ENCODE data around the gene NEK3.
"Not testable (repeated sequence)": the region's sequence is repeated elsewhere in the genome, so short reads cannot be mapped to it uniquely, and the experiment has no call there.

The NEK3 gene

DNA sequence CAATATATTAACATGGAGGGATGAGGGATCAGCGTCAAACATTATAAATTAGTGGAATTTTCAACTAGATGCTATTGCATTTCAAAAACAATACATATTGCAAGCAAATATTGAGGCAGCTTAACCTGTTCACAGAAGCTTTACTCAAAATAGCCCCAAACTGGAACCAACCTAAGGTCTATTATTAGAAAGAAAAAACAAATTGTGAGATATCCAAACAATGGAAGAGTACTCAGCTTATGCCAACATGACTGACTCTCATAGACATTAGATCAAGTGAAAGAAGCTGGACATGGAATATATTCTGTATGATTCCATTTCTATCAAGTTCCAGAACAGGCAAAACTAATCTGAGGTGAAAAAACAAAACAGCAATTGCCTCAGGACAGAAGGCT lies 27.6 kb upstream of the NEK3 start:
- no peaks in the 10 kb centered on the region for H3K27me3 Mint-ChIP-seq (ENCODE audit: low read depth)
- no peak overlapping the region for H3K4me3 Mint-ChIP-seq
- no peaks in the 10 kb centered on the region for H3K9me3 Mint-ChIP-seq
- peaks cover 14% of the 10 kb centered on the region for H3K4me1 Mint-ChIP-seq (ENCODE audit: low read depth)
- DNase-seq (ENCODE audit: low spot score) = no peak
- no peak overlapping the region for H3K27ac Mint-ChIP-seq
- peaks cover 15% of the 10 kb centered on the region for H3K36me3 Mint-ChIP-seq (ENCODE audit: low read depth)

DNA sequence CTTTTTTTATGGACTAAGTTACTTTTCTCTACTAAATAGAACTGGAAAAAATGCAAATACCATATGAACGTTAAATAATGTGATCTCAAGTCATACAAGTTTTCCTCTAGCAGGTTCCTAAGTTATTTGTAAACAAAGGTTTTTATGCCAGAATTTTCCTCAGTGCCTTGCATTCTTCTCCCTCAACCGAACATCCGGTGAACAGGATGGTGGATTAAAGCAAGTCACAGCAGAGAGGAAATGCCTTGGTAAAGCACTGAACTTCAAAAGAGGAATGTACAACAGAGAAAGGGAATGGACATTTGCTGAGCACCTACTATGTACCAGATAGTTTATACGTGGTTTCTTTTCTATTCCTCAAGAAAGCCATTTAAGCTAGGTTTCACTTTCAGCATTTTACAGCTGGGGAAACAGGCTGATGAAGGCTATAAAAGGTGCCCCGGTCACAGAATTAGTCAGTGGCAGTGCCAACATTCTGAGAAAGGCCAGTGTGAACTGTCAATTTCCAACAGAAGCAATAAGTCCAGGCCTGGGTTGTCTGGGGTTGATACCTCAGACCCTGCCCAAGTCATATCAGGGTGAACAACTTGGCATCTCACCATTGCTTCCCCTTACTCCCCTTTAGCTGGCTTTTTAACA lies 22.0 kb upstream of the NEK3 start:
- not testable (repeated sequence) for H3K9me3 Mint-ChIP-seq; H3K4me3 Mint-ChIP-seq; H3K27ac Mint-ChIP-seq; H3K4me1 Mint-ChIP-seq (ENCODE audit: low read depth); DNase-seq (ENCODE audit: low spot score); H3K27me3 Mint-ChIP-seq (ENCODE audit: low read depth)
- peaks cover 25% of the 10 kb centered on the region for H3K36me3 Mint-ChIP-seq (ENCODE audit: low read depth)

DNA sequence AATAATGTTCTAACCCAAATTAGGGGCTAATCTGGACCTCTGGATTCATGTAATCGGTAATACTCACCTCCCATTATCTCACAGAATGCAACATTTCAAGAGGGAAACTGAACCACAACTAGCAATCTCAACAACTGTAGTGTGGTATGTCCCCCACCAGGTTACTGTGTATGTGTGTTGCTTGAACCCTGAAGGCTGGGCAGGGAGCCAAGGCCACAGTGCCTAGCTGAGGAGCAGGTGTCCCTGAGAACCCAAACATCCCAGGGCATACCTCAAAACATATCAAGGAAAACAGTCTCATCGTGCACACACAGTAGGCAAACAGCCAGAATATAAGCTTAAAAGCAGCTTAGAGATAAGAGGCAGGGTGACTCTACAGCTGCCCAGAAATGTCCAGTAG lies 20.5 kb upstream of the NEK3 start:
- DNase-seq (ENCODE audit: low spot score) = no peak
- H3K4me1 Mint-ChIP-seq (ENCODE audit: low read depth) = no peaks in the 10 kb centered on the region
- H3K4me3 Mint-ChIP-seq = no peak overlapping the region
- peaks cover 27% of the 10 kb centered on the region for H3K36me3 Mint-ChIP-seq (ENCODE audit: low read depth)
- no peaks in the 10 kb centered on the region for H3K27me3 Mint-ChIP-seq (ENCODE audit: low read depth)
- H3K27ac Mint-ChIP-seq = no peak overlapping the region
- no peaks in the 10 kb centered on the region for H3K9me3 Mint-ChIP-seq

- no peaks in the 10 kb centered on the region for H3K9me3 Mint-ChIP-seq
- H3K27me3 Mint-ChIP-seq (ENCODE audit: low read depth) = no peaks in the 10 kb centered on the region
- DNase-seq (ENCODE audit: low spot score) = no peak
- peaks cover 31% of the 10 kb centered on the region for H3K36me3 Mint-ChIP-seq (ENCODE audit: low read depth)
- H3K27ac Mint-ChIP-seq = no peak overlapping the region
- no peak overlapping the region for H3K4me3 Mint-ChIP-seq
- peaks cover 5% of the 10 kb centered on the region for H3K4me1 Mint-ChIP-seq (ENCODE audit: low read depth)
Observed at GRCh38 chr13:52177276-52177675, 17.9 kb upstream of the NEK3 start.

- not testable (repeated sequence) for DNase-seq (ENCODE audit: low spot score); H3K4me1 Mint-ChIP-seq (ENCODE audit: low read depth); H3K27ac Mint-ChIP-seq; H3K27me3 Mint-ChIP-seq (ENCODE audit: low read depth); H3K4me3 Mint-ChIP-seq; H3K9me3 Mint-ChIP-seq
- peaks cover 25% of the 10 kb centered on the region for H3K36me3 Mint-ChIP-seq (ENCODE audit: low read depth)
Observed at GRCh38 chr13:52173970-52174369, 14.6 kb upstream of the NEK3 start.

DNA sequence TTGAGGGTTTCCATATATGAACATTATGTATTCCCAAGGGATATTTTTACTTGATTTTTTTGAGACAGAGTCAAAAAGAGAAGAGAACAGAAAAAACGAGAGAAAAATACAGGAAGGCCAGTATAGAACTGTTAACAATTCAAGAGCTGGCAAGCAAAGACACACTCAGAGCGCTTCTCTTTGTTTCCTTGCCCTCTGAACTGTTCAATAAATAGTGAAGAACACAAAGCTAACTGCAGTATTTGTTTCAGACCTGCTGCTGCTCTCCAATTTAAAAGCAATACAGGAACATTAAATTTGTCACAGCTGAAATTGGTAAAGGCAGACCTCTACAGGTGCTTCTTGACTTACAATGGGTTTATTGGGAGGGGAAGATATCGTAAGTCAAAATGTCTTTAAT lies 14.0 kb upstream of the NEK3 start:
- Mint-ChIP-seq H3K27ac (no peak overlapping the region), H3K4me1 (ENCODE audit: low read depth) (peaks cover 5% of the 10 kb centered on the region)

DNA sequence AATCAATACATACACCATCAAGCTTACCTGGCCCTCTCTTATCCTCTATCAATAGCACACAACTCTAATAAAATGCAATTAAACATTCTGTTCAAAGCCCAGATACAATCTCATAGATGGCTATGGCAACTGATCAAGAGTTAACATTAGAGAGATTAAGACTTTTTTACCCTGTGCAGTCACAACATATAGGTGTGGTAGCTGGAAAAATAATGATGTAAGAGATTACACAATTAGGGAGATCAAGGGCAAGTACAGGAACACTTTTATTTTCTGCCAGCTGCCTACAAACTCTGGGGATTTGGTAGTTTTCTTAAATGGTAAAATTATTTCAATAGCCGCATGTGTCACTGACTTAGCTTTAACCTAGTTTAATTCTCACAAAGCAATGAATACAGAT lies 12.3 kb upstream of the NEK3 start:
- DNase-seq (ENCODE audit: low spot score); H3K27ac Mint-ChIP-seq: not testable (repeated sequence)
- H3K36me3 Mint-ChIP-seq (ENCODE audit: low read depth) = peaks cover 27% of the 10 kb centered on the region

More for the DNA sequence above, 14.0 kb upstream of the NEK3 start:
- H3K4me3 Mint-ChIP-seq = no peak overlapping the region
- peaks cover 25% of the 10 kb centered on the region for H3K36me3 Mint-ChIP-seq (ENCODE audit: low read depth)
- DNase-seq (ENCODE audit: low spot score) = no peak
- H3K27me3 Mint-ChIP-seq (ENCODE audit: low read depth) = no peaks in the 10 kb centered on the region
- no peaks in the 10 kb centered on the region for H3K9me3 Mint-ChIP-seq

GRCh38 chr13:52170828-52171391 lies 11.5 kb upstream of the NEK3 start:
- not testable (repeated sequence) for DNase-seq (ENCODE audit: low spot score); H3K27me3 Mint-ChIP-seq (ENCODE audit: low read depth); H3K4me3 Mint-ChIP-seq; H3K9me3 Mint-ChIP-seq; H3K4me1 Mint-ChIP-seq (ENCODE audit: low read depth); H3K27ac Mint-ChIP-seq
- peaks cover 30% of the 10 kb centered on the region for H3K36me3 Mint-ChIP-seq (ENCODE audit: low read depth)

More for the DNA sequence above, 12.3 kb upstream of the NEK3 start:
- H3K4me3 Mint-ChIP-seq; H3K4me1 Mint-ChIP-seq (ENCODE audit: low read depth); H3K9me3 Mint-ChIP-seq; H3K27me3 Mint-ChIP-seq (ENCODE audit: low read depth): not testable (repeated sequence)

DNA sequence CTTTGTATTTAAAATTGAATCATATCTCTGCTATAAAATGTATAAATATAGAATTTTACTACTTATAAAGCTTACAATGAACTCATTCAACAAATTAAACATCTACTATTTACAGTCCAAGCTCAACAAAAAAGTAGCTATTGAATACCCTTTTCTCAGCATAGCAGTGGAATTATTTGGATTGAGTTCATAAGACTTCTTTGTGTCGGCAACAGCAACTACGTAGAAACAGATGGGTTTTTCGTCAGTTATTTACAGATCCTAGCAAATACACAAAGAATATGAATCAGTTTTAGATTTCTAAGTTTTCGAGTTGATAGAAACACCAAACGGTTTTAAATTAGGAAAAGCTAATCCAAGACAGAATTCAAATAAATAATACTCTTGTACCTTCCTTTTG lies 10.4 kb upstream of the NEK3 start:
- Mint-ChIP-seq H3K27ac (no peak overlapping the region), H3K9me3 (no peaks in the 10 kb centered on the region), H3K27me3 (ENCODE audit: low read depth) (no peaks in the 10 kb centered on the region), H3K36me3 (ENCODE audit: low read depth) (peaks cover 26% of the 10 kb centered on the region), H3K4me3 (no peak overlapping the region), H3K4me1 (ENCODE audit: low read depth) (peaks cover 5% of the 10 kb centered on the region)
- no peak for DNase-seq (ENCODE audit: low spot score)

GRCh38 chr13:52165411-52165810 lies 6.0 kb upstream of the NEK3 start:
- no peak overlapping the region for H3K4me3 Mint-ChIP-seq
- no peaks in the 10 kb centered on the region for H3K27me3 Mint-ChIP-seq (ENCODE audit: low read depth)
- DNase-seq (ENCODE audit: low spot score) = no peak
- H3K36me3 Mint-ChIP-seq (ENCODE audit: low read depth) = peaks cover 8% of the 10 kb centered on the region
- peaks cover 25% of the 10 kb centered on the region for H3K4me1 Mint-ChIP-seq (ENCODE audit: low read depth)
- H3K27ac Mint-ChIP-seq = no peak overlapping the region
- no peaks in the 10 kb centered on the region for H3K9me3 Mint-ChIP-seq

GRCh38 chr13:52164989-52165388 lies 5.6 kb upstream of the NEK3 start:
- Mint-ChIP-seq H3K4me3 (no peak overlapping the region), H3K36me3 (ENCODE audit: low read depth) (peaks cover 8% of the 10 kb centered on the region), H3K27me3 (ENCODE audit: low read depth) (peaks cover under 1% of the 10 kb centered on the region), H3K9me3 (no peaks in the 10 kb centered on the region), H3K4me1 (ENCODE audit: low read depth) (peaks cover 27% of the 10 kb centered on the region), H3K27ac (no peak overlapping the region)
- DNase-seq (ENCODE audit: low spot score) = no peak

DNA sequence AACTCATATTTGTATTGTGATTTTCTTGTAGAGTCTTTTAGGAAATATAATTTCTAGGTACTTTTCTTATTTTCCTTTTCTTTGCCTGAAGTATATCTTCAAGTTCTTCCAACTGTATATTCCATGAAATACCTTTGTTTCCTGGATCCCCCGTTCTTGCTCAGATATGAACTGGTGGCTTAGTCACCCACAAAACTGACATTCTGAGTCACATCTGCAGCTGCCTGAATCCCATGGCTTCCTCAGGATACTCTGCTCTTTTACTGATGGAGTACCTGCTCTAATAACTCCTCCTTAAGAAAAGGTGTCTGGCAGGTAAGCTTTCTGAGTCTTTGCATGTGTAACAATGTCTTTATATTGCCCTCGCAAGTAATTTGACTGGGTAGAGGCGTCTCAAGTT lies 4.5 kb upstream of the NEK3 start:
- DNase-seq (ENCODE audit: low spot score); H3K9me3 Mint-ChIP-seq; H3K36me3 Mint-ChIP-seq (ENCODE audit: low read depth); H3K4me3 Mint-ChIP-seq; H3K27ac Mint-ChIP-seq; H3K27me3 Mint-ChIP-seq (ENCODE audit: low read depth): not testable (repeated sequence)
- peaks cover 33% of the 10 kb centered on the region for H3K4me1 Mint-ChIP-seq (ENCODE audit: low read depth)

- H3K27ac Mint-ChIP-seq = peak overlapping the region; percentile 16
Observed at GRCh38 chr13:52162279-52163101, 3.1 kb upstream of the NEK3 start.

DNA sequence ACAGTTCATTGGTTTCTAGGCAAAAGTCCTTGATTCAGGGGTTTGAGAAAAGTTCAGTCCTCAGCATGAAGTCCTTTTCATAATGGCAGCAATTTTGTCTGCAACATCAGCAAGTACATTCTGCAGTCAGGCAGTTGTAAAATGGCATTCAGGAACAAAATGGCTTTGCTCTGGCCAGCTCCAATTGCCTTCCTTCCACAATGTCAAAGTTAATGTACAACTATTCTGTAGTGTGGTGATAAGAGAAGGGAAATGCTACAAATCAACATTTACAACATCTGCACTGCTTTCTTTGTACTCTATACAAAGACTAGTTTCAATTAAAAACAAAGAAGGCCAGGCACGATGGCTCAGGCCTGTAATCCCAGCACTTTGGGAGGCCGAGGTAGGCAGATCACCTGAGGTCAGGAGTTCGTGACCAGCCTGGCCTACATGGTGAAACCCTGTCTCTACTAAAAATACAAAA lies 1.8 kb upstream of the NEK3 start:
- no peak overlapping the region for H3K4me3 Mint-ChIP-seq
- peaks cover 54% of the 10 kb centered on the region for H3K4me1 Mint-ChIP-seq (ENCODE audit: low read depth)
- no peak overlapping the region for H3K27ac Mint-ChIP-seq
- peaks cover 4% of the 10 kb centered on the region for H3K27me3 Mint-ChIP-seq (ENCODE audit: low read depth)
- no peak for DNase-seq (ENCODE audit: low spot score)
- H3K9me3 Mint-ChIP-seq = no peaks in the 10 kb centered on the region
- H3K36me3 Mint-ChIP-seq (ENCODE audit: low read depth) = peaks cover 8% of the 10 kb centered on the region

More at GRCh38 chr13:52162279-52163101, 3.1 kb upstream of the NEK3 start:
- no peak for DNase-seq (ENCODE audit: low spot score)
- H3K4me3 Mint-ChIP-seq = no peak overlapping the region
- H3K9me3 Mint-ChIP-seq = no peaks in the 10 kb centered on the region
- H3K4me1 Mint-ChIP-seq (ENCODE audit: low read depth) = peaks cover 44% of the 10 kb centered on the region
- peaks cover 11% of the 10 kb centered on the region for H3K36me3 Mint-ChIP-seq (ENCODE audit: low read depth)
- H3K27me3 Mint-ChIP-seq (ENCODE audit: low read depth) = peaks cover 4% of the 10 kb centered on the region
